ENCODE measurements around the gene DYNC2H1.

DYNC2H1 gene

GRCh38 chr11:103110391-103110790, 1.2 kb downstream of the DYNC2H1 start:
- Histone ChIP-seq H3K27ac (ENCODE audit: extremely low read depth, low read depth, low read length) (no peak overlapping the region), H3K36me3 (ENCODE audit: control insufficient read depth in 2 of 2, insufficient read depth in 1 of 2, low read length in 2 of 2) (peaks cover 0 to 14% of the 10 kb centered on the region in 2 experiments; a peak in 1 of 3 replicates), H3K4me1 (ENCODE audit: control insufficient read depth, insufficient read depth, low read length) (no peaks in the 10 kb centered on the region), H3K9me3 (ENCODE audit: control insufficient read depth, insufficient read depth, low read depth, low read length) (no peaks in the 10 kb centered on the region), H3K4me3 (ENCODE audit: low read depth, low read length) (peak overlapping the region; percentile 88)
- ChIA-PET POLR2A (interaction anchor here (1.9 kb wide), 1 partner anchor 19 kb away, joined by 47 read pairs; the partner anchor contains the start of gene DCUN1D5), CTCF (interaction anchor here (0.7 kb wide), 1 partner anchor 17 kb away, joined by 3 read pairs; no protein-coding TSS in a partner anchor)
- TF ChIP-seq ZNF521 (tag by site-specific recombination; IDR thresholded peaks at IDR 0.05) (no peak), ZNF621 (tag by site-specific recombination; IDR thresholded peaks at IDR 0.05) (no peak), ZNF514 (tag by site-specific recombination; IDR thresholded peaks at IDR 0.05) (no peak), ZNF433 (tag by site-specific recombination; IDR thresholded peaks at IDR 0.05; ENCODE audit: low read depth) (no peak), ZNF837 (tag by site-specific recombination; IDR thresholded peaks at IDR 0.05) (no peak), ZNF169 (tag by site-specific recombination; IDR thresholded peaks at IDR 0.05) (no peak), FEZF1 (tag by site-specific recombination; IDR thresholded peaks at IDR 0.05) (no peak), ZNF658 (tag by site-specific recombination; IDR thresholded peaks at IDR 0.05) (no peak), SETDB1 (IDR thresholded peaks at IDR 0.05; ENCODE audit: insufficient read length, low read length) (no peak), ZNF354C (tag by site-specific recombination; IDR thresholded peaks at IDR 0.05; ENCODE audit: borderline replicate concordance, low read depth) (no peak)
- TF ChIP-seq, protein P1, sequence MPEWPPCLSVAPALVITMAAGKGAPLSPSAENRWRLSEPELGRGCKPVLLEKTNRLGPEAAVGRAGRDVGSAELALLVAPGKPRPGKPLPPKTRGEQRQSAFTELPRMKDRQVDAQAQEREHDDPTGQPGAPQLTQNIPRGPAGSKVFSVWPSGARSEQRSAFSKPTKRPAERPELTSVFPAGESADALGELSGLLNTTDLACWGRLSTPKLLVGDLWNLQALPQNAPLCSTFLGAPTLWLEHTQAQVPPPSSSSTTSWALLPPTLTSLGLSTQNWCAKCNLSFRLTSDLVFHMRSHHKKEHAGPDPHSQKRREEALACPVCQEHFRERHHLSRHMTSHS (tag by site-specific recombination; IDR thresholded peaks at IDR 0.05): no peak
- TF ChIP-seq, protein P2, sequence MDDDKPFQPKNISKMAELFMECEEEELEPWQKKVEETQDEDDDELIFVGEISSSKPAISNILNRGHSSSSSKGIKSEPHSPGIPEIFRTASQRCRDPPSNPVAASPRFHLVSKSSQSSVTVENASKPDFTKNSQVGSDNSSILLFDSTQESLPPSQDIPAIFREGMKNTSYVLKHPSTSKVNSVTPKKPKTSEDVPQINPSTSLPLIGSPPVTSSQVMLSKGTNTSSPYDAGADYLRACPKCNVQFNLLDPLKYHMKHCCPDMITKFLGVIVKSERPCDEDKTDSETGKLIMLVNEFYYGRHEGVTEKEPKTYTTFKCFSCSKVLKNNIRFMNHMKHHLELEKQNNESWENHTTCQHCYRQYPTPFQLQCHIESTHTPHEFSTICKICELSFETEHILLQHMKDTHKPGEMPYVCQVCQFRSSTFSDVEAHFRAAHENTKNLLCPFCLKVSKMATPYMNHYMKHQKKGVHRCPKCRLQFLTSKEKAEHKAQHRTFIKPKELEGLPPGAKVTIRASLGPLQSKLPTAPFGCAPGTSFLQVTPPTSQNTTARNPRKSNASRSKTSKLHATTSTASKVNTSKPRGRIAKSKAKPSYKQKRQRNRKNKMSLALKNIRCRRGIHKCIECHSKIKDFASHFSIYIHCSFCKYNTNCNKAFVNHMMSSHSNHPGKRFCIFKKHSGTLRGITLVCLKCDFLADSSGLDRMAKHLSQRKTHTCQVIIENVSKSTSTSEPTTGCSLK (tag by site-specific recombination; IDR thresholded peaks at IDR 0.05): no peak
- TF ChIP-seq, protein P3, sequence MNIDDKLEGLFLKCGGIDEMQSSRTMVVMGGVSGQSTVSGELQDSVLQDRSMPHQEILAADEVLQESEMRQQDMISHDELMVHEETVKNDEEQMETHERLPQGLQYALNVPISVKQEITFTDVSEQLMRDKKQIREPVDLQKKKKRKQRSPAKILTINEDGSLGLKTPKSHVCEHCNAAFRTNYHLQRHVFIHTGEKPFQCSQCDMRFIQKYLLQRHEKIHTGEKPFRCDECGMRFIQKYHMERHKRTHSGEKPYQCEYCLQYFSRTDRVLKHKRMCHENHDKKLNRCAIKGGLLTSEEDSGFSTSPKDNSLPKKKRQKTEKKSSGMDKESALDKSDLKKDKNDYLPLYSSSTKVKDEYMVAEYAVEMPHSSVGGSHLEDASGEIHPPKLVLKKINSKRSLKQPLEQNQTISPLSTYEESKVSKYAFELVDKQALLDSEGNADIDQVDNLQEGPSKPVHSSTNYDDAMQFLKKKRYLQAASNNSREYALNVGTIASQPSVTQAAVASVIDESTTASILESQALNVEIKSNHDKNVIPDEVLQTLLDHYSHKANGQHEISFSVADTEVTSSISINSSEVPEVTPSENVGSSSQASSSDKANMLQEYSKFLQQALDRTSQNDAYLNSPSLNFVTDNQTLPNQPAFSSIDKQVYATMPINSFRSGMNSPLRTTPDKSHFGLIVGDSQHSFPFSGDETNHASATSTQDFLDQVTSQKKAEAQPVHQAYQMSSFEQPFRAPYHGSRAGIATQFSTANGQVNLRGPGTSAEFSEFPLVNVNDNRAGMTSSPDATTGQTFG (tag by site-specific recombination; IDR thresholded peaks at IDR 0.05; ENCODE audit: borderline replicate concordance): no peak

GRCh38 chr11:103111400-103111799, 2.2 kb downstream of the DYNC2H1 start:
- no peaks in the 10 kb centered on the region for H3K9me3 ChIP-seq (ENCODE audit: control insufficient read depth, insufficient read depth, low read depth, low read length)
- no peak overlapping the region for H3K4me3 ChIP-seq (ENCODE audit: low read depth, low read length)
- no peaks in the 10 kb centered on the region for H3K4me1 ChIP-seq (ENCODE audit: control insufficient read depth, insufficient read depth, low read length)
- no peak overlapping the region for H3K27ac ChIP-seq (ENCODE audit: extremely low read depth, low read depth, low read length)
- ChIA-PET CTCF (interaction anchor here (0.7 to 1.1 kb wide), 3 partner anchors 12 to 378 kb away, joined by 3 to 4 read pairs (median 3); no protein-coding TSS in a partner anchor), POLR2A (interaction anchor here (2.1 kb wide), 1 partner anchor 20 kb away, joined by 6 read pairs; the partner anchor contains the start of gene DCUN1D5)
- no peak for TF ChIP-seq ZNF37A (tag by site-specific recombination; IDR thresholded peaks at IDR 0.05)
- TF ChIP-seq TRIM28 (IDR thresholded peaks at IDR 0.05; ENCODE audit: borderline replicate concordance, low read length): 0 out of 2 replicates have a peak, but pooled peaks have one; percentile 24
- TF ChIP-seq CTCF (tag by site-specific recombination; IDR thresholded peaks at IDR 0.05): peak; percentile 35; the same call in 1 of the 2 replicates
- no peak for TF ChIP-seq OVOL3 (tag by site-specific recombination; IDR thresholded peaks at IDR 0.05)
- 0 out of 2 replicates have a peak, but pooled peaks have one; percentile 40 for TF ChIP-seq IKZF3 (tag by site-specific recombination; IDR thresholded peaks at IDR 0.05)
- TF ChIP-seq ZNF175 (tag by site-specific recombination; IDR thresholded peaks at IDR 0.05): no peak
- TF ChIP-seq ZNF221 (tag by site-specific recombination; IDR thresholded peaks at IDR 0.05; ENCODE audit: borderline replicate concordance): no peak
- peak; percentile 92 for TF ChIP-seq PRDM1 (tag by site-specific recombination; IDR thresholded peaks at IDR 0.05)
- no peak for TF ChIP-seq ZNF600 (tag by site-specific recombination; IDR thresholded peaks at IDR 0.05)
- peak; percentile 3; the same call in 1 of the 2 replicates for TF ChIP-seq PRDM6 (tag by site-specific recombination; IDR thresholded peaks at IDR 0.05)
- TF ChIP-seq ZNF423 (tag by site-specific recombination; IDR thresholded peaks at IDR 0.05): no peak
- TF ChIP-seq ZNF366 (tag by site-specific recombination; conservative IDR thresholded peaks at IDR 0.05): peak; percentile 44
- peaks cover 0 to 17% of the 10 kb centered on the region in 2 experiments; a peak in 1 of 3 replicates for H3K36me3 ChIP-seq (ENCODE audit: control insufficient read depth in 2 of 2, insufficient read depth in 1 of 2, low read length in 2 of 2)
